Measurements from ENCODE around the gene NFKBIL1.
A peak's percentile ranks its signal among the peaks of the same experiment; 100 is the strongest.

The NFKBIL1 gene

DNA sequence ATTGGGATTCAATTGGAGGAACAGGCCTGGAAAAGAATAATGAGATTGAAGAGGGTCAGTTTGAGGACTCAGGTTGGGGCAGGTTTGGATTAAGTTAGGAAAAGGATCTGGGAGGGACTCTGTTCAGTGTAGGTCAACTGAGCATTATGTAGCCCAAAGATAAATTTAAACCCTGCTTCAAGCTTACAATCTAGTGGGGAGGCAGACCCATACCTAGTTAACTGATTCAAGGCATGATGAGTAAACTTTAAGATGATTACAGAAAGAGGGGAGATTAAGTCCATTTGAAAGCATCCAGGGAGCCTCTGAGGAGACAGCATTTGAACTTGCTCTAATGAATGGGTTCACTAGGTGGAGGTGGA is 13.3 kb downstream of the NFKBIL1 start:
- DNase-seq: no peak

GRCh38 chr6:31567531-31568370 is 20.3 kb downstream of the NFKBIL1 start:
- DNase-seq: no peak

GRCh38 chr6:31568537-31568961 is 21.1 kb downstream of the NFKBIL1 start:
- no peak for DNase-seq

DNA sequence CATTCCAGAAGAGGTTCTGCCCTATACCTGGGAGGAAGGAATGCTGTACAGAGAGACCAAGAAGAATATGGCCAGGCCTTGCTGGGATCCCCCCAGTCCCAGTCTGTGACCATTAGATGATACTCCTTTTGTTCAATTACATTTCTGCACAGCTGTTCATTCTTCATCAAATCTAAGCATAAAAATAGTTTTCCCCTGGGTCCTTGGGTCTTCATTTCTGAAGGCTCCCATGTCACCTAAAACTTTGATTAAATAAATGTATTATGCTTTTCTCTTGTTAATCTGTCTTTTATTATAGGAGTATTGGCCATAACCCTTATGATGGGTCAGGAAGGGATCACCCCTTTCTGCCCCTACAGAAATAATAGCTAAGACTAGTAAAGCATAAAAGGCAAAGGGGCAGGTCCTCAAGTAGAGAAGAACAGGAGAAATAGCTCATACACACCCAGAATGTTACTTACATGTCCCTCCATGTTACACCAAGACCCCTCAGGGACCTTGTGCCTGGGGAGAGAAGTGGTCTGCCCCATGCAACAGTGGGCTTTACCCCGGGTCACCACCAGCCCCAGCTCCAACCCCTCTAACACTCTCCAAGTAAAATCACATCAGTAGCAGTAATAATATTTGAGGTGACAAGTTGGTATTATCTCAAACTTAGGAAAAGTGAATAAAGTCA is 22.6 kb downstream of the NFKBIL1 start:
- no peak for DNase-seq

DNA sequence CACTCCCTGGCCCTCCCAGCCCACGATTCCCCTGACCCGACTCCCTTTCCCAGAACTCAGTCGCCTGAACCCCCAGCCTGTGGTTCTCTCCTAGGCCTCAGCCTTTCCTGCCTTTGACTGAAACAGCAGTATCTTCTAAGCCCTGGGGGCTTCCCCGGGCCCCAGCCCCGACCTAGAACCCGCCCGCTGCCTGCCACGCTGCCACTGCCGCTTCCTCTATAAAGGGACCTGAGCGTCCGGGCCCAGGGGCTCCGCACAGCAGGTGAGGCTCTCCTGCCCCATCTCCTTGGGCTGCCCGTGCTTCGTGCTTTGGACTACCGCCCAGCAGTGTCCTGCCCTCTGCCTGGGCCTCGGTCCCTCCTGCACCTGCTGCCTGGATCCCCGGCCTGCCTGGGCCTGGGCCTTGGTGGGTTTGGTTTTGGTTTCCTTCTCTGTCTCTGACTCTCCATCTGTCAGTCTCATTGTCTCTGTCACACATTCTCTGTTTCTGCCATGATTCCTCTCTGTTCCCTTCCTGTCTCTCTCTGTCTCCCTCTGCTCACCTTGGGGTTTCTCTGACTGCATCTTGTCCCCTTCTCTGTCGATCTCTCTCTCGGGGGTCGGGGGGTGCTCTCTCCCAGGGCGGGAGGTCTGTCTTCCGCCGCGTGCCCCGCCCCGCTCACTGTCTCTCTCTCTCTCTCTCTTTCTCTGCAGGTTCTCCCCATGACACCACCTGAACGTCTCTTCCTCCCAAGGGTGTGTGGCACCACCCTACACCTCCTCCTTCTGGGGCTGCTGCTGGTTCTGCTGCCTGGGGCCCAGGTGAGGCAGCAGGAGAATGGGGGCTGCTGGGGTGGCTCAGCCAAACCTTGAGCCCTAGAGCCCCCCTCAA is 24.9 kb downstream of the NFKBIL1 start, which contains the start of gene LTA:
Gene LTA (plus strand): TSS at position 249 of the 871 bp plus-strand sequence. CDS start 454 bp downstream, at position 703.
- no peak for DNase-seq

- DNase-seq: no peak
Measured at GRCh38 chr6:31573239-31574105, 26.1 kb downstream of the NFKBIL1 start.

- DNase-seq: no peak
Measured at GRCh38 chr6:31574106-31575061, 27.0 kb downstream of the NFKBIL1 start.

DNA sequence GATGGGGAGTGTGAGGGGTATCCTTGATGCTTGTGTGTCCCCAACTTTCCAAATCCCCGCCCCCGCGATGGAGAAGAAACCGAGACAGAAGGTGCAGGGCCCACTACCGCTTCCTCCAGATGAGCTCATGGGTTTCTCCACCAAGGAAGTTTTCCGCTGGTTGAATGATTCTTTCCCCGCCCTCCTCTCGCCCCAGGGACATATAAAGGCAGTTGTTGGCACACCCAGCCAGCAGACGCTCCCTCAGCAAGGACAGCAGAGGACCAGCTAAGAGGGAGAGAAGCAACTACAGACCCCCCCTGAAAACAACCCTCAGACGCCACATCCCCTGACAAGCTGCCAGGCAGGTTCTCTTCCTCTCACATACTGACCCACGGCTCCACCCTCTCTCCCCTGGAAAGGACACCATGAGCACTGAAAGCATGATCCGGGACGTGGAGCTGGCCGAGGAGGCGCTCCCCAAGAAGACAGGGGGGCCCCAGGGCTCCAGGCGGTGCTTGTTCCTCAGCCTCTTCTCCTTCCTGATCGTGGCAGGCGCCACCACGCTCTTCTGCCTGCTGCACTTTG is 28.0 kb downstream of the NFKBIL1 start, which contains the start of gene TNF:
Gene TNF (plus strand): TSS at position 231 of the 567 bp plus-strand sequence. CDS start 177 bp downstream, at position 408.
- no peak for DNase-seq

GRCh38 chr6:31575952-31576685 is 28.7 kb downstream of the NFKBIL1 start:
- DNase-seq: no peak

DNA sequence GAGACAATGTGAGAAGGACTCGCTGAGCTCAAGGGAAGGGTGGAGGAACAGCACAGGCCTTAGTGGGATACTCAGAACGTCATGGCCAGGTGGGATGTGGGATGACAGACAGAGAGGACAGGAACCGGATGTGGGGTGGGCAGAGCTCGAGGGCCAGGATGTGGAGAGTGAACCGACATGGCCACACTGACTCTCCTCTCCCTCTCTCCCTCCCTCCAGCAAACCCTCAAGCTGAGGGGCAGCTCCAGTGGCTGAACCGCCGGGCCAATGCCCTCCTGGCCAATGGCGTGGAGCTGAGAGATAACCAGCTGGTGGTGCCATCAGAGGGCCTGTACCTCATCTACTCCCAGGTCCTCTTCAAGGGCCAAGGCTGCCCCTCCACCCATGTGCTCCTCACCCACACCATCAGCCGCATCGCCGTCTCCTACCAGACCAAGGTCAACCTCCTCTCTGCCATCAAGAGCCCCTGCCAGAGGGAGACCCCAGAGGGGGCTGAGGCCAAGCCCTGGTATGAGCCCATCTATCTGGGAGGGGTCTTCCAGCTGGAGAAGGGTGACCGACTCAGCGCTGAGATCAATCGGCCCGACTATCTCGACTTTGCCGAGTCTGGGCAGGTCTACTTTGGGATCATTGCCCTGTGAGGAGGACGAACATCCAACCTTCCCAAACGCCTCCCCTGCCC is 29.6 kb downstream of the NFKBIL1 start:
- DNase-seq: no peak

- DNase-seq: no peak
Measured at GRCh38 chr6:31577579-31577966, 30.2 kb downstream of the NFKBIL1 start.

DNA sequence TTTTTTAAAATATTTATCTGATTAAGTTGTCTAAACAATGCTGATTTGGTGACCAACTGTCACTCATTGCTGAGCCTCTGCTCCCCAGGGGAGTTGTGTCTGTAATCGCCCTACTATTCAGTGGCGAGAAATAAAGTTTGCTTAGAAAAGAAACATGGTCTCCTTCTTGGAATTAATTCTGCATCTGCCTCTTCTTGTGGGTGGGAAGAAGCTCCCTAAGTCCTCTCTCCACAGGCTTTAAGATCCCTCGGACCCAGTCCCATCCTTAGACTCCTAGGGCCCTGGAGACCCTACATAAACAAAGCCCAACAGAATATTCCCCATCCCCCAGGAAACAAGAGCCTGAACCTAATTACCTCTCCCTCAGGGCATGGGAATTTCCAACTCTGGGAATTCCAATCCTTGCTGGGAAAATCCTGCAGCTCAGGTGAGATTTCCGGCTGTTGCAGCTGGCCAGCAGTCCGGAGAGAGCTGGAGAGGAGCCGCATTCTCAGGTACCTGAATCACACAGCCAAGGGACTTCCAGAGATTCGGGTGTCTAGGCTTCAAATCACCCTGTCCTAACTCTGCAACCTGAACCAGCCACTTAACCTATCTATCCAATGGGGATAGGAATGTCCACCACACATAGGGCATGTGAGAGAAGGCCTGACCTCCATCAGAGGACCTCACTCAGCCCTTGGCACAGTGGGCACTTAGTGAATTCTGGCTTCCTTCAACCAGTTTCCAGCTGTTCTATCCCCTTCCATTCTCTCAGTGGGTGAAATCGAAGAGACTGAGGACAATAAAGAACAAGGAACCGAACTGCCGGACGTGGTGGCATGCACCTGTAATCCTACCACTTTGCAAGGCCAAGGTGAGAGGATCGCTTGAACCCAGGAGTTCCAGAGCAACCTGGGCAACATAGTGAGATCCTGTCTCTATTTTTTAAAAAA is 31.0 kb downstream of the NFKBIL1 start:
- no peak for DNase-seq

DNA sequence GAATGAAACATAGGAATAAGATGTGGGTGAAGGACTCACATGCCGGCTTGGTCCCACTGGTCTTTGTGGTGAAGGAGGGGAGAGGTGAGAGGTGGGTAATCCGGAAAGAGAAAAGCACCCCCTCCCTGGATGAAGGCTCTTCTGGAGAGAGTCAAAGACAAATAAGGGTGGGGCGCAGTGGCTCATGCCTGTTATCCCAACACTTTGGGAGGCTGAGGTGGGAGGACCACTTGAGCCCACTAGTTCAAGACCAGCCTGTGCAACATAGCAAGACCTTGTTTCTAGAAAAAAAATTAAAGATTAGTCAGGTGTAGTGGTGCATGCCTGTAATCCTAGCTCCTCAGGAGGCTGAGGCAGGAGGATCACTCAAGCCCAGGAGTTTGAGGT is 31.7 kb downstream of the NFKBIL1 start:
- no peak for DNase-seq

GRCh38 chr6:31579546-31580437 is 32.4 kb downstream of the NFKBIL1 start:
- DNase-seq: no peak

DNA sequence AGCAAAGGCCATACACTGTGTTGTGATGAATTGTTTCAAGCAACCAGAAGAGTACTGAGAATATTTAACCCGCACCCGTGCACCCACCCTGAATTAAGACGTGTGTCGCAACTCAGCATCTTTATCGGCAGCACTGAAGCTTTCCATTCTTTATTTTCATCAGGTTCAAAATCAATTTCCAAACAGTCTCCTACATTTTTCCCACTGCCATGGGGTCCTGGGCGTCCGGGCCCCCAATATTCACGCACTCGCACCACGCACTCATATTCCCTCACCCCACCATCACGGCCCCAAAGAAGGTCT is 33.0 kb downstream of the NFKBIL1 start:
- no peak for DNase-seq

GRCh38 chr6:31580807-31581433 is 33.5 kb downstream of the NFKBIL1 start:
- peak; percentile 66 for DNase-seq
